ENCODE data around the gene ARFGEF2.
"Not testable (repeated sequence)": the region's sequence is repeated elsewhere in the genome, so short reads cannot be mapped to it uniquely, and the experiment has no call there.

Gene ARFGEF2

DNA sequence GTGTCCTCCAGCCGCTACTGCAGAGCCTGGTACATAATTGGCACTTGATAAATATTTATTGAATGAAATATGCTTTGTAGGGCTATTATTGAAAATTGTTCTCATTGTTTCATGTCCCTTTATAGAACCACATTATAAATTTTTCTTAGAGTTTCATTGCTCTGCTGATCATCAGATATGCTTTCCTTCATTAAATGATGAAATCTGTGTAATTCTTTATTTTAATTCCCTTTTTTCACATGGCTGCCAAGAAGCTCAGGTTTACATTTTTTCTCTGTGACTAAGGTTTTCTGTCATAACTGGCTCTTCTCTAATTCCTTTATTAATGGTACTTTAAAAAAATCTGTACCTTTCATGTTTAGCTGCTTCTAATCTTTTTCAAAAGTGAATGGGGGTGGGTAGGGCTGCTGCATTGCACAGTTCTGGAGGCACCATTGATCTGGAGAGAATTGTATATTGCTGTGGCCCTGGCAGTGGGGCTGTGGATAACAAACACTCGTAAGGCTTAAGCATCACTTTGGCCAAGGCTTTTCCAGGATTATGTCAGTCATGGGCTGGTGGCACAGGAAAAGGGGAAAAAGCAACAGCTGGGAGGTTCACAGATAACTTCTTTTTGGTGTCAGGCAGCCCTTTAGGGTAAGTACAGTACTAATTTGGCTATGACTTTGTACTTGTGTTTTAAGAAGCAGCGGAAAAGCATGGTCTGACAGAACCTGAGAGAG lies 43.8 kb downstream of the ARFGEF2 start:
- ChIA-PET POLR2A (no interaction called here), CTCF (interaction anchor here (0.7 to 1.0 kb wide), 3 partner anchors 22 to 308 kb away, joined by 3 read pairs; no protein-coding TSS in a partner anchor)
- DNase-seq (ENCODE audit: low read depth, low spot score) = peak; percentile 0
- H3K4me3 ChIP-seq (ENCODE audit: low read depth, low read length) = no peak overlapping the region
- TF ChIP-seq, protein P1, sequence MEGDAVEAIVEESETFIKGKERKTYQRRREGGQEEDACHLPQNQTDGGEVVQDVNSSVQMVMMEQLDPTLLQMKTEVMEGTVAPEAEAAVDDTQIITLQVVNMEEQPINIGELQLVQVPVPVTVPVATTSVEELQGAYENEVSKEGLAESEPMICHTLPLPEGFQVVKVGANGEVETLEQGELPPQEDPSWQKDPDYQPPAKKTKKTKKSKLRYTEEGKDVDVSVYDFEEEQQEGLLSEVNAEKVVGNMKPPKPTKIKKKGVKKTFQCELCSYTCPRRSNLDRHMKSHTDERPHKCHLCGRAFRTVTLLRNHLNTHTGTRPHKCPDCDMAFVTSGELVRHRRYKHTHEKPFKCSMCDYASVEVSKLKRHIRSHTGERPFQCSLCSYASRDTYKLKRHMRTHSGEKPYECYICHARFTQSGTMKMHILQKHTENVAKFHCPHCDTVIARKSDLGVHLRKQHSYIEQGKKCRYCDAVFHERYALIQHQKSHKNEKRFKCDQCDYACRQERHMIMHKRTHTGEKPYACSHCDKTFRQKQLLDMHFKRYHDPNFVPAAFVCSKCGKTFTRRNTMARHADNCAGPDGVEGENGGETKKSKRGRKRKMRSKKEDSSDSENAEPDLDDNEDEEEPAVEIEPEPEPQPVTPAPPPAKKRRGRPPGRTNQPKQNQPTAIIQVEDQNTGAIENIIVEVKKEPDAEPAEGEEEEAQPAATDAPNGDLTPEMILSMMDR (IDR thresholded peaks at IDR 0.05; ENCODE audit: insufficient read depth, low read length, missing control alignments) = no peak

DNA sequence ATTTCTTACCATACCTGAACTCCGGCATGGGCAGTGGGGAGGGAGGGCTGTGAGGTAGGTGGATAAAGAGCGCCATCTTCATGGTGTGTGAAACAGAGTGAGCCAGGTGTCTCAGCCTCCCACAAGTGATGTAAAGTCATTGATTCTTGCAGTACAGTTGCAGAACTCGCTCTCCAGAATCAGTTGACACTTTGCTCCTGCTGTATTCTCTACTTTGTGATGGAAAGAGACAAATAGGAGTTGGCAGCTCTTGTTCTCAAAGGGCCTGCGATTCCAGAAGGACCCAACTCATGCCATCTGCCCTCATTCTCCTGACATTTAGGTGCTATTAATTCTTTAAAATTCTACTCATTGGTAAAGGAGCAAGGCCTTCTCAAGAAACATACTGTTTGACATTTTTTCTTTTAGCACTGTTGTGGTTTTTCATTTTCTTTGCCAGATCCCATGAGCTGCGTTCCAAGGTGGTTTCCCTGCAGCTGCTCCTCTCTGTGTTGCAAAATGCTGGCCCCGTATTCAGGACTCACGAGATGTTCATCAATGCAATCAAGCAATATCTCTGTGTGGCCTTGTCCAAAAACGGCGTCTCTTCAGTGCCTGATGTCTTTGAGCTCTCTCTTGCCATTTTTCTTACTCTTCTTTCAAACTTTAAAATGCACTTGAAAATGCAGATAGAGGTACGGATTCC lies 49.3 kb downstream of the ARFGEF2 start:
- POLR2A ChIA-PET = no interaction called here
- no peak for DNase-seq (ENCODE audit: low read depth, low spot score)
- CTCF ChIA-PET = no interaction called here
- TF ChIP-seq, protein P1 (IDR thresholded peaks at IDR 0.05; ENCODE audit: insufficient read depth, low read length, missing control alignments) = no peak
- no peak overlapping the region for H3K4me3 ChIP-seq (ENCODE audit: low read depth, low read length)

DNA sequence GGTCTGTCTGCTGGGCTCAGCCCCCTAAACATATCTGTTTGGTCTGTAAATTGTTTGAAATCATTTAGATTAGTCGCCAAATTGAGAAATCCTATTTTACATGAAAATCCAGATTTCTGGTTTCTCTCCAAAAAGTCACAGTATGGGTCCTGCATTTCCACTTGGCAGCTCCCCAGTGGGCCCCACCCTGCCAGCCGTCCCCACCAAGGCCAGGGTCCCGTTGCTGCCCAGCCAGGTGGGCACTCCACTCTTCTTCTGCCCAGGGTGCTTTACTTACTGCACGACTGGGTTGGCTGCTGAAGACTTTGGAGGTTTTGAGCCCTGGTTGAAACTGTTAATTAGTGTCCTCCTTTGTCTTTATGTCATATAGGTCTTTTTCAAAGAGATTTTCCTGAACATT lies 50.4 kb downstream of the ARFGEF2 start:
- H3K4me3 ChIP-seq (ENCODE audit: low read depth, low read length) = no peak overlapping the region
- no peak for DNase-seq (ENCODE audit: low read depth, low spot score)
- TF ChIP-seq, protein P1 (IDR thresholded peaks at IDR 0.05; ENCODE audit: insufficient read depth, low read length, missing control alignments) = no peak
- CTCF ChIA-PET = no interaction called here
- POLR2A ChIA-PET = no interaction called here

DNA sequence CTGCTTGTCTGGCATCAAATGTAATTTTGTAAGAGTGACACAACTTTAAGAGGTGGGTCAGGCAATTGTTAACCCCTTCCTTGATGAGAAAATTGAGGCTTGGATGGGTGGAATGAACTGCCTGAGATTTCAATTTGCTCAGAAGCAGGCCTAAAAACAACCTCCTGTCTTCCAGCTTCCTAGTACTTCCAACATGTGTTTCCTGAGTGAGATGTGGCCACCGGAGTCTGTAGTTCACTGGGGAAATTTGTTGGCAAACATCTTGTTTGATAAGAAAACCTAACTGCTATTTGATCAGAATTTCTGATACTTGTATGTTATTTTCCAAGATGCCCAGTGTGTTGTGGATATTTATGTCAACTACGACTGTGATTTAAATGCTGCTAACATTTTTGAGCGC lies 51.3 kb downstream of the ARFGEF2 start:
- POLR2A ChIA-PET = no interaction called here

DNA sequence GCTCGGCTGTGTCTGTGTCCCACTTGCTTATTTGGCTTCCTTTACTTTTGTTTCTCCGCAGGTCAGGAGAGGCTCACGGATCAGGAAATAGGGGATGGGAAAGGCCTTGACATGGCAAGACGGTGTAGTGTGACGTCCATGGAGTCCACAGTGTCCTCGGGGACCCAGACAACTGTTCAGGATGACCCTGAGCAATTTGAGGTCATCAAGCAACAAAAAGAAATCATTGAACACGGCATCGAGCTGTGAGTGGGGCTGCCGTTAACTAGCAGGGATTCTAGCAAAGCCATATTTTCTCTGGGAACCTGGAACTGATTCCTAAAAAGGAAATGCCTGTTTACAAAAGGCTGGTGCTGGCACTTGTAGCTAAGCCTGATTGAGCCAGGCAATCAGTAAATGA lies 54.4 kb downstream of the ARFGEF2 start:
- CTCF ChIA-PET = no interaction called here
- DNase-seq (ENCODE audit: low read depth, low spot score) = no peak
- POLR2A ChIA-PET = no interaction called here
- TF ChIP-seq, protein P1 (IDR thresholded peaks at IDR 0.05; ENCODE audit: insufficient read depth, low read length, missing control alignments) = no peak
- H3K4me3 ChIP-seq (ENCODE audit: low read depth, low read length) = no peak overlapping the region

More for the DNA sequence above, 51.3 kb downstream of the ARFGEF2 start:
- CTCF ChIA-PET = interaction anchor here (1.1 kb wide), 1 partner anchor 315 kb away, joined by 3 read pairs; no protein-coding TSS in a partner anchor
- TF ChIP-seq, protein P1 (IDR thresholded peaks at IDR 0.05; ENCODE audit: insufficient read depth, low read length, missing control alignments) = no peak
- no peak for DNase-seq (ENCODE audit: low read depth, low spot score)
- no peak overlapping the region for H3K4me3 ChIP-seq (ENCODE audit: low read depth, low read length)

DNA sequence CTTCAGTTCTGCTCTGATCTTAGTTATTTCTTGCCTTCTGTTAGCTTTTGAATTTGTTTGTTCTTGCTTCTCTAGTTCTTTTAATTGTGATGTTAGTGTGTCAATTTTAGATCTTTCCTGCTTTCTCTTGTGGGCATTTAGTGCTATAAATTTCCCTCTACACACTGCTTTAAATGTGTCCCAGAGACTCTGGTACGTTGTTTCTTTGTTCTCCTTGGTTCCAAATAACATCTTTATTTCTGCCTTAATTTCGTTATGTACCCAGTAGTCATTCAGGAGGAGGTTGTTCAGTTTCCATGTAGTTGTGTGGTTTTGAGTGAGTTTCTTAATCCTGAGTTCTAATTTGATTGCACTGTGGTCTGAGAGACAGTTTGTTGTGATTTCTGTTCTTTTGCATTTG lies 58.5 kb downstream of the ARFGEF2 start:
- H3K4me3 ChIP-seq (ENCODE audit: low read depth, low read length); CTCF ChIA-PET; POLR2A ChIA-PET; DNase-seq (ENCODE audit: low read depth, low spot score): not testable (repeated sequence)
